Suppressor macrophage treated with lipopolysaccharide for 4 hours (primary cell): Measurements from ENCODE around the gene TNPO1.
A peak's percentile ranks its signal among the peaks of the same experiment; 100 is the strongest.

ENCODE experiments used
- DNase-seq: peaks from one replicate; pipeline ENCODE4 v3.0.0-alpha.2; 2020

The TNPO1 gene

GRCh38 chr5:72818866-72819534, 2.5 kb downstream of the TNPO1 start:
- DNase-seq = peak; percentile 79

GRCh38 chr5:72821776-72822175, 5.3 kb downstream of the TNPO1 start:
- DNase-seq = no peak

GRCh38 chr5:72822944-72823343, 6.5 kb downstream of the TNPO1 start:
- DNase-seq = peak; percentile 32

- DNase-seq = no peak
These were observed 13.2 kb downstream of the TNPO1 start for GRCh38 chr5:72829707-72830106.

- DNase-seq = no peak
These were observed 13.9 kb downstream of the TNPO1 start for GRCh38 chr5:72830362-72830761.

- no peak for DNase-seq
These were observed 15.2 kb downstream of the TNPO1 start for GRCh38 chr5:72831685-72832084.

GRCh38 chr5:72834924-72835323, 18.5 kb downstream of the TNPO1 start:
- no peak for DNase-seq

- no peak for DNase-seq
These were observed 19.2 kb downstream of the TNPO1 start for GRCh38 chr5:72835633-72836032.

- no peak for DNase-seq
These were observed 20.3 kb downstream of the TNPO1 start for GRCh38 chr5:72836810-72837209.

GRCh38 chr5:72837524-72838096, 21.1 kb downstream of the TNPO1 start:
- DNase-seq = no peak

- DNase-seq = no peak
These were observed 23.6 kb downstream of the TNPO1 start for GRCh38 chr5:72840041-72840440.

- DNase-seq = no peak
These were observed 25.5 kb downstream of the TNPO1 start for GRCh38 chr5:72841756-72842535.

- DNase-seq = peak; percentile 78
These were observed 26.4 kb downstream of the TNPO1 start for GRCh38 chr5:72842816-72843215.

GRCh38 chr5:72844218-72844603, 27.8 kb downstream of the TNPO1 start:
- DNase-seq = no peak

GRCh38 chr5:72845889-72846288, 29.4 kb downstream of the TNPO1 start:
- DNase-seq = no peak

- DNase-seq = no peak
These were observed 30.0 kb downstream of the TNPO1 start for GRCh38 chr5:72846483-72846882.

- no peak for DNase-seq
These were observed 31.0 kb downstream of the TNPO1 start for GRCh38 chr5:72847439-72847838.

GRCh38 chr5:72847989-72848473, 31.6 kb downstream of the TNPO1 start:
- DNase-seq = peak; percentile 91

GRCh38 chr5:72848474-72849428, 32.3 kb downstream of the TNPO1 start:
- DNase-seq = peak; percentile 28

- no peak for DNase-seq
These were observed 33.1 kb downstream of the TNPO1 start for GRCh38 chr5:72849546-72849945.

- no peak for DNase-seq
These were observed 33.7 kb downstream of the TNPO1 start for GRCh38 chr5:72850113-72850512.

GRCh38 chr5:72852356-72852755, 35.9 kb downstream of the TNPO1 start:
- DNase-seq = no peak

- no peak for DNase-seq
These were observed 38.0 kb downstream of the TNPO1 start for GRCh38 chr5:72854419-72854818.
